Endodermal cell (in vitro differentiated cells): ENCODE data around the gene EIF2AK2. TPM values are rescaled to one million over a fixed set of nuclear protein-coding genes. Genes with fewer than 3 reads are reported as not detected.

Source experiments
- DNase-seq: peaks from one replicate; pipeline ENCODE4 v3.0.0-alpha.2; 2017
- H3K27ac ChIP-seq: 2 replicates; pipeline ENCODE4 v1.5.1; 2013; ENCODE audit warnings: mild to moderate bottlenecking, low read depth, low read length, moderate library complexity
- H3K27me3 ChIP-seq: 2 replicates; pipeline ENCODE4 v1.6.1; 2013; ENCODE audit warnings: mild to moderate bottlenecking, low read length, moderate library complexity; ENCODE audit not compliant: insufficient read depth, control insufficient read depth, poor library complexity, severe bottlenecking
- H3K36me3 ChIP-seq: 2 replicates; pipeline ENCODE4 v1.7.0; 2013; ENCODE audit warnings: mild to moderate bottlenecking, low read length, moderate library complexity; ENCODE audit not compliant: control insufficient read depth, insufficient read depth
- H3K4me1 ChIP-seq: one replicate; pipeline ENCODE4 v1.7.0; 2013; ENCODE audit warnings: low read length; ENCODE audit not compliant: control insufficient read depth, insufficient read depth
- H3K4me3 ChIP-seq: 2 replicates; pipeline ENCODE4 v1.5.1; 2013; ENCODE audit warnings: mild to moderate bottlenecking, low read length, moderate library complexity
- H3K9ac ChIP-seq: 2 replicates; pipeline ENCODE4 v1.6.1; 2013; ENCODE audit warnings: mild to moderate bottlenecking, low read length, moderate library complexity; ENCODE audit not compliant: poor library complexity, severe bottlenecking; ENCODE audit errors: extremely low read depth
- H3K9me3 ChIP-seq: 2 replicates; pipeline ENCODE4 v1.6.1; 2013; ENCODE audit warnings: mild to moderate bottlenecking, low read length, moderate library complexity; ENCODE audit not compliant: control insufficient read depth
- H3K27ac Mint-ChIP-seq: 2 replicates; pipeline ENCODE4 v1.8.0; 2020; ENCODE audit warnings: mixed read lengths
- H3K27me3 Mint-ChIP-seq: 2 replicates; pipeline ENCODE4 v1.8.0; 2021; ENCODE audit warnings: mild to moderate bottlenecking, mixed read lengths; ENCODE audit not compliant: insufficient read depth
- H3K36me3 Mint-ChIP-seq: 2 replicates; pipeline ENCODE4 v1.8.0; 2020; ENCODE audit warnings: low read depth, mixed read lengths
- H3K4me1 Mint-ChIP-seq: 2 replicates; pipeline ENCODE4 v1.8.0; 2020; ENCODE audit warnings: mixed read lengths
- H3K4me3 Mint-ChIP-seq: 2 replicates; pipeline ENCODE4 v1.8.0; 2020; ENCODE audit warnings: mild to moderate bottlenecking, moderate library complexity, mixed read lengths
- H3K9me3 Mint-ChIP-seq: 2 replicates; pipeline ENCODE4 v1.8.0; 2020; ENCODE audit warnings: mild to moderate bottlenecking, mixed read lengths
- CTCF ChIP-seq: fragments of 200-600 bp; sonication (generic); conservative IDR thresholded peaks from 2 replicates; pipeline ENCODE4 v1.5.0; 2021; ENCODE audit warnings: antibody characterized with exemption, mild to moderate bottlenecking
- WGBS, 2 experiments: methylation state at CpG; one replicate each; pipeline versions ENCODE4 v1.1.5 to v1.1.7; 2013; ENCODE audit warnings: missing lambda C conversion rate in 2 of 2, mixed read lengths in 1 of 2; ENCODE audit not compliant: insufficient coverage in 1 of 2, insufficient read length in 1 of 2; 5-methylcytosine and 5-hydroxymethylcytosine counted together
- total RNA-seq, 2 donors: library from RNA; stranded (reverse); fragmentation: NEBNext Ultra II Directional in 1 of 2; extraction: Animal tissue kit (Norgen Biotek cat#: 25700) in 1 of 2; gene quantifications; 2 replicates in 1 of 2; 3 replicates in 1 of 2; pipeline ENCODE4 v1.2.1, GENCODE V29; 2021

EIF2AK2 gene
- total RNA-seq, 2 donors from 2014 or later = 35.4 to 41.2 TPM

GRCh38 chr2:37104178-37104577, 52.6 kb downstream of the EIF2AK2 start:
- WGBS, 2 experiments = 92 to 100% methylated on average over 1 to 2 of the region's 2 CpGs
- Histone ChIP-seq H3K4me1 (no peaks in the 10 kb centered on the region), H3K4me3 (no peak overlapping the region), H3K27ac (no peak overlapping the region), H3K27me3 (no peaks in the 10 kb centered on the region), H3K9ac (no peak overlapping the region), H3K9me3 (no peaks in the 10 kb centered on the region), H3K36me3 (peaks cover 35% of the 10 kb centered on the region)
- H3K4me1 Mint-ChIP-seq = peaks cover 3% of the 10 kb centered on the region
- no peaks in the 10 kb centered on the region for H3K27me3 Mint-ChIP-seq
- no peak overlapping the region for H3K4me3 Mint-ChIP-seq
- no peak overlapping the region for H3K27ac Mint-ChIP-seq
- TF ChIP-seq CTCF = no peak
- DNase-seq = no peak
- H3K36me3 Mint-ChIP-seq = peaks cover 41% of the 10 kb centered on the region
- no peaks in the 10 kb centered on the region for H3K9me3 Mint-ChIP-seq

- Histone ChIP-seq H3K4me1 (no peaks in the 10 kb centered on the region), H3K27me3 (no peaks in the 10 kb centered on the region), H3K9ac (no peak overlapping the region), H3K9me3 (no peaks in the 10 kb centered on the region), H3K4me3 (no peak overlapping the region), H3K36me3 (peaks cover 27% of the 10 kb centered on the region), H3K27ac (no peak overlapping the region)
- Mint-ChIP-seq H3K27me3 (no peaks in the 10 kb centered on the region), H3K27ac (no peak overlapping the region), H3K9me3 (no peaks in the 10 kb centered on the region), H3K4me1 (peaks cover 3% of the 10 kb centered on the region), H3K4me3 (no peak overlapping the region), H3K36me3 (peaks cover 28% of the 10 kb centered on the region)
- no peak for TF ChIP-seq CTCF
- 94 to 98% methylated on average over 3 of the region's 3 CpGs for WGBS, 2 experiments
- DNase-seq = no peak
Measured at GRCh38 chr2:37102588-37102987, 54.2 kb downstream of the EIF2AK2 start.

GRCh38 chr2:37100054-37100453, 56.7 kb downstream of the EIF2AK2 start:
- Histone ChIP-seq H3K4me3 (no peak overlapping the region), H3K27me3 (no peaks in the 10 kb centered on the region), H3K4me1 (no peaks in the 10 kb centered on the region), H3K36me3 (peaks cover 29% of the 10 kb centered on the region), H3K27ac (no peak overlapping the region), H3K9ac (no peak overlapping the region), H3K9me3 (no peaks in the 10 kb centered on the region)
- H3K9me3 Mint-ChIP-seq = no peaks in the 10 kb centered on the region
- no peak for DNase-seq
- WGBS, 2 experiments = 80 to 82% methylated on average over 1 of the region's 1 CpG
- no peak overlapping the region for H3K4me3 Mint-ChIP-seq
- no peaks in the 10 kb centered on the region for H3K4me1 Mint-ChIP-seq
- no peak for TF ChIP-seq CTCF
- peaks cover 20% of the 10 kb centered on the region for H3K36me3 Mint-ChIP-seq
- H3K27ac Mint-ChIP-seq = no peak overlapping the region
- H3K27me3 Mint-ChIP-seq = no peaks in the 10 kb centered on the region
